SK-N-SH treated with all-trans-retinoic acid at 6 μM for 48 hours (cell line): ENCODE measurements around the gene PCNT.

Source experiments
- ATAC-seq: fragments of 200-7000 bp; cut with Tn5 transposase; 3 replicates; pipeline ENCODE4 v1.9.1; 2020; ENCODE audit warnings: mild to moderate bottlenecking, moderate library complexity
- ARNTL ChIP-seq: fragments of 450-650 bp; formaldehyde crosslinking; IDR thresholded peaks from 2 replicates; pipeline ENCODE4 v1.5.0; 2020; ENCODE audit warnings: low read depth, mild to moderate bottlenecking, moderate library complexity, borderline replicate concordance
- BACH2 ChIP-seq: fragments of 250-450 bp; sonication (Bioruptor Pico); IDR thresholded peaks from 2 replicates; pipeline ENCODE4 v1.9.0; 2021; ENCODE audit warnings: mild to moderate bottlenecking, borderline replicate concordance
- CSDC2 ChIP-seq: fragments of 250-450 bp; sonication (Bioruptor Pico); IDR thresholded peaks from 2 replicates; pipeline ENCODE4 v1.5.0; 2020; ENCODE audit warnings: mild to moderate bottlenecking, moderate library complexity
- ESRRG ChIP-seq: fragments of 250-450 bp; sonication (Bioruptor Pico); IDR thresholded peaks from 2 replicates; pipeline ENCODE4 v1.6.1; 2021; ENCODE audit warnings: mild to moderate bottlenecking
- ISL1 ChIP-seq: fragments of 250-450 bp; sonication (Bioruptor Pico); IDR thresholded peaks from 2 replicates; pipeline ENCODE4 v2.1.2; 2022; ENCODE audit warnings: mild to moderate bottlenecking, moderate library complexity
- OSR1 ChIP-seq: fragments of 250-450 bp; sonication (Bioruptor Pico); IDR thresholded peaks from 2 replicates; pipeline ENCODE4 v1.8.0; 2022; ENCODE audit warnings: moderate library complexity, mild to moderate bottlenecking, inconsistent platforms
- PATZ1 ChIP-seq: fragments of 250-450 bp; sonication (Bioruptor Pico); IDR thresholded peaks from 2 replicates; pipeline ENCODE4 v1.8.0; 2020; ENCODE audit warnings: mild to moderate bottlenecking, moderate library complexity, borderline replicate concordance
- POU6F1 ChIP-seq: fragments of 250-450 bp; sonication (Bioruptor Pico); IDR thresholded peaks from 2 replicates; pipeline ENCODE4 v1.8.0; 2021; ENCODE audit warnings: low read depth, mild to moderate bottlenecking, moderate library complexity, borderline replicate concordance
- PPARA ChIP-seq: fragments of 250-450 bp; sonication (Bioruptor Pico); IDR thresholded peaks from 2 replicates; pipeline ENCODE4 v1.5.0; 2020; ENCODE audit warnings: mild to moderate bottlenecking, borderline replicate concordance
- SNAI2 ChIP-seq: fragments of 250-450 bp; sonication (Bioruptor Pico); IDR thresholded peaks from 2 replicates; pipeline ENCODE4 v1.5.0; 2020; ENCODE audit warnings: mild to moderate bottlenecking, moderate library complexity
- TCF4 ChIP-seq: fragments of 250-450 bp; sonication (Bioruptor Pico); IDR thresholded peaks from 2 replicates; pipeline ENCODE4 v1.8.0; 2021; ENCODE audit warnings: mild to moderate bottlenecking, moderate library complexity, borderline replicate concordance
- TOX ChIP-seq: fragments of 250-450 bp; sonication (Bioruptor Pico); IDR thresholded peaks from 2 replicates; pipeline ENCODE4 v1.8.0; 2021; ENCODE audit warnings: mild to moderate bottlenecking, moderate library complexity, borderline replicate concordance
- TSHZ2 ChIP-seq: fragments of 250-450 bp; sonication (Bioruptor Pico); IDR thresholded peaks from 2 replicates; pipeline ENCODE4 v1.5.0; 2020; ENCODE audit warnings: mild to moderate bottlenecking, moderate library complexity
- ZFP3 ChIP-seq: fragments of 250-450 bp; sonication (Bioruptor Pico); IDR thresholded peaks from 2 replicates; pipeline ENCODE4 v1.5.0; 2020; ENCODE audit warnings: mild to moderate bottlenecking, moderate library complexity
- ZFP30 ChIP-seq: fragments of 450-650 bp; formaldehyde crosslinking; IDR thresholded peaks from 2 replicates; pipeline ENCODE4 v1.5.0; 2022; ENCODE audit warnings: mild to moderate bottlenecking, moderate library complexity
- ZNF565 ChIP-seq: fragments of 450-650 bp; formaldehyde crosslinking; conservative IDR thresholded peaks from 2 replicates; pipeline ENCODE4 v1.5.0; 2020; ENCODE audit warnings: low read depth, mild to moderate bottlenecking, moderate library complexity
- ZNF70 ChIP-seq: fragments of 450-650 bp; formaldehyde crosslinking; IDR thresholded peaks from 2 replicates; pipeline ENCODE4 v1.5.0; 2020; ENCODE audit warnings: mild to moderate bottlenecking, moderate library complexity
- ZNF8 ChIP-seq: fragments of 450-650 bp; formaldehyde crosslinking; IDR thresholded peaks from 2 replicates; pipeline ENCODE4 v1.5.0; 2020; ENCODE audit warnings: mild to moderate bottlenecking, moderate library complexity

PCNT gene

GRCh38 chr21:46346296-46347202 is 22.6 kb downstream of the PCNT start:
- no peak for TF ChIP-seq ARNTL
- TF ChIP-seq ISL1, result no peak
- no peak for ATAC-seq

GRCh38 chr21:46347203-46347550 is 23.2 kb downstream of the PCNT start:
- TF ChIP-seq ZNF565 (CRISPR knock-in tag) (no peak), POU6F1 (no peak), PATZ1 (CRISPR knock-in tag) (no peak), TCF4 (CRISPR knock-in tag) (no peak), ESRRG (CRISPR knock-in tag) (no peak), ZFP3 (CRISPR knock-in tag) (no peak), ZFP30 (CRISPR knock-in tag) (no peak), ARNTL (no peak), PPARA (CRISPR knock-in tag) (no peak), TOX (CRISPR knock-in tag) (no peak), ISL1 (no peak), ZNF8 (CRISPR knock-in tag) (no peak)
- TF ChIP-seq, all 23 proteins: peak for 0
- ATAC-seq, result no peak

GRCh38 chr21:46347791-46348381 is 23.9 kb downstream of the PCNT start:
- ATAC-seq, result no peak; the same call in 2 of the 3 replicates
- no peak for TF ChIP-seq OSR1 (CRISPR knock-in tag)

- no peak for ATAC-seq
- no peak for TF ChIP-seq TOX (CRISPR knock-in tag)
- TF ChIP-seq BACH2 (CRISPR knock-in tag), result no peak
- TF ChIP-seq CSDC2 (CRISPR knock-in tag), result no peak
- TF ChIP-seq ARNTL, result no peak
- TF ChIP-seq POU6F1, result no peak
- TF ChIP-seq PATZ1 (CRISPR knock-in tag), result no peak
- TF ChIP-seq, all 23 proteins: peak for 0
These were observed 25.3 kb downstream of the PCNT start for GRCh38 chr21:46349134-46349760.

- ATAC-seq, result no peak
- no peak for TF ChIP-seq SNAI2
- TF ChIP-seq TCF4 (CRISPR knock-in tag), result no peak
- no peak for TF ChIP-seq TSHZ2 (CRISPR knock-in tag)
- no peak for TF ChIP-seq ARNTL
- TF ChIP-seq PPARA (CRISPR knock-in tag), result no peak
- no peak for TF ChIP-seq ZFP3 (CRISPR knock-in tag)
- no peak for TF ChIP-seq POU6F1
- TF ChIP-seq ISL1, result no peak
- no peak for TF ChIP-seq CSDC2 (CRISPR knock-in tag)
- no peak for TF ChIP-seq ZNF70 (CRISPR knock-in tag)
- TF ChIP-seq ESRRG (CRISPR knock-in tag), result no peak
- no peak for TF ChIP-seq BACH2 (CRISPR knock-in tag)
- no peak for TF ChIP-seq OSR1 (CRISPR knock-in tag)
- no peak for TF ChIP-seq ZFP30 (CRISPR knock-in tag)
These were observed 26.6 kb downstream of the PCNT start for GRCh38 chr21:46350571-46350970.
